Measurements from ENCODE around the gene CDKL1.
"Not testable (repeated sequence)": the region's sequence is repeated elsewhere in the genome, so short reads cannot be mapped to it uniquely, and the experiment has no call there.

The CDKL1 gene

GRCh38 chr14:50387548-50387947 is 9.1 kb downstream of the CDKL1 start:
- DNase-seq (ENCODE audit: low spot score): no peak

GRCh38 chr14:50383618-50384225 is 13.0 kb downstream of the CDKL1 start:
- no peak for DNase-seq (ENCODE audit: low spot score)

GRCh38 chr14:50381823-50382287 is 14.8 kb downstream of the CDKL1 start:
- no peak for DNase-seq (ENCODE audit: low spot score)

GRCh38 chr14:50381008-50381407 is 15.7 kb downstream of the CDKL1 start:
- no peak for DNase-seq (ENCODE audit: low spot score)

GRCh38 chr14:50380455-50380854 is 16.2 kb downstream of the CDKL1 start:
- DNase-seq (ENCODE audit: low spot score): no peak

- no peak for DNase-seq (ENCODE audit: low spot score)
Observed at GRCh38 chr14:50379563-50379962, 17.1 kb downstream of the CDKL1 start.

GRCh38 chr14:50377550-50378085 is 19.1 kb downstream of the CDKL1 start:
- no peak for DNase-seq (ENCODE audit: low spot score)

GRCh38 chr14:50375760-50376159 is 20.9 kb downstream of the CDKL1 start:
- DNase-seq (ENCODE audit: low spot score): no peak

- no peak for DNase-seq (ENCODE audit: low spot score)
Observed at GRCh38 chr14:50373959-50374358, 22.7 kb downstream of the CDKL1 start.

GRCh38 chr14:50371546-50371945 is 25.1 kb downstream of the CDKL1 start:
- no peak for DNase-seq (ENCODE audit: low spot score)

GRCh38 chr14:50366589-50366988 is 30.1 kb downstream of the CDKL1 start:
- no peak for DNase-seq (ENCODE audit: low spot score)

GRCh38 chr14:50366115-50366514 is 30.6 kb downstream of the CDKL1 start:
- DNase-seq (ENCODE audit: low spot score): no peak

GRCh38 chr14:50365572-50365971 is 31.1 kb downstream of the CDKL1 start:
- DNase-seq (ENCODE audit: low spot score): not testable (repeated sequence)

GRCh38 chr14:50364792-50365191 is 31.9 kb downstream of the CDKL1 start:
- no peak for DNase-seq (ENCODE audit: low spot score)

- DNase-seq (ENCODE audit: low spot score): no peak
Observed at GRCh38 chr14:50363714-50364111, 33.0 kb downstream of the CDKL1 start.

GRCh38 chr14:50362764-50363713 is 33.6 kb downstream of the CDKL1 start:
- no peak for DNase-seq (ENCODE audit: low spot score)

- not testable (repeated sequence) for DNase-seq (ENCODE audit: low spot score)
Observed at GRCh38 chr14:50361473-50362403, 34.9 kb downstream of the CDKL1 start.

GRCh38 chr14:50360851-50361250 is 35.8 kb downstream of the CDKL1 start:
- no peak for DNase-seq (ENCODE audit: low spot score)

GRCh38 chr14:50360093-50360492 is 36.6 kb downstream of the CDKL1 start:
- DNase-seq (ENCODE audit: low spot score): no peak

- no peak for DNase-seq (ENCODE audit: low spot score)
Observed at GRCh38 chr14:50359631-50360030, 37.0 kb downstream of the CDKL1 start.

- no peak for DNase-seq (ENCODE audit: low spot score)
Observed at GRCh38 chr14:50357753-50358395, 38.8 kb downstream of the CDKL1 start.

All from HuH-7.5 (cell line).